ENCODE data around the gene KRTAP5-1.
"Not testable (repeated sequence)": the region's sequence is repeated elsewhere in the genome, so short reads cannot be mapped to it uniquely, and the experiment has no call there.

- not testable (repeated sequence) for TF ChIP-seq CTCF (IDR thresholded peaks at IDR 0.05; ENCODE audit: low read depth, low read length); POLR2A (IDR thresholded peaks at IDR 0.05; ENCODE audit: extremely low read depth, insufficient read length); MYC (IDR thresholded peaks at IDR 0.05; ENCODE audit: low read depth, low read length)
Observed at GRCh38 chr11:1607901-1608300, 22.8 kb upstream of the KRTAP5-1 start.

Measured in NB4 (cell line).